T-helper 1 cell treated with Interleukin-12 subunit alpha and Interleukin-12 subunit beta and Interleukin-4 antibody, amounts not matched to agents 30 μg/mL and 1 μg/mL, for 36 hours (primary cell): Measurements from ENCODE around the gene CCDC127.

Source experiments
- H3K27ac Mint-ChIP-seq: one replicate; pipeline ENCODE4 v1.8.0; 2021; ENCODE audit warnings: mild to moderate bottlenecking, mixed read lengths
- H3K27me3 Mint-ChIP-seq: one replicate; pipeline ENCODE4 v1.8.0; 2021; ENCODE audit warnings: low read depth, mixed read lengths
- H3K36me3 Mint-ChIP-seq: one replicate; pipeline ENCODE4 v1.8.0; 2021; ENCODE audit warnings: low read depth, mixed read lengths
- H3K4me1 Mint-ChIP-seq: one replicate; pipeline ENCODE4 v1.8.0; 2021; ENCODE audit warnings: low read depth, mixed read lengths
- H3K4me3 Mint-ChIP-seq: one replicate; pipeline ENCODE4 v1.8.0; 2021; ENCODE audit warnings: mild to moderate bottlenecking, moderate library complexity, mixed read lengths
- H3K9me3 Mint-ChIP-seq: one replicate; pipeline ENCODE4 v1.8.0; 2021; ENCODE audit warnings: mixed read lengths

The CCDC127 gene

GRCh38 chr5:184471-184870, 33.5 kb downstream of the CCDC127 start:
- Mint-ChIP-seq H3K36me3 (no peaks in the 10 kb centered on the region), H3K4me3 (no peak overlapping the region), H3K4me1 (peaks cover 5% of the 10 kb centered on the region), H3K9me3 (no peaks in the 10 kb centered on the region), H3K27me3 (no peaks in the 10 kb centered on the region), H3K27ac (no peak overlapping the region)

GRCh38 chr5:182126-182525, 35.8 kb downstream of the CCDC127 start:
- Mint-ChIP-seq H3K27me3 (no peaks in the 10 kb centered on the region), H3K4me1 (no peaks in the 10 kb centered on the region), H3K27ac (no peak overlapping the region), H3K4me3 (no peak overlapping the region), H3K36me3 (no peaks in the 10 kb centered on the region), H3K9me3 (no peaks in the 10 kb centered on the region)

GRCh38 chr5:181566-181965, 36.4 kb downstream of the CCDC127 start:
- H3K27me3 Mint-ChIP-seq: no peaks in the 10 kb centered on the region
- H3K9me3 Mint-ChIP-seq: no peaks in the 10 kb centered on the region
- H3K36me3 Mint-ChIP-seq: no peaks in the 10 kb centered on the region
- no peak overlapping the region for H3K4me3 Mint-ChIP-seq
- H3K4me1 Mint-ChIP-seq: no peaks in the 10 kb centered on the region
- H3K27ac Mint-ChIP-seq: no peak overlapping the region

GRCh38 chr5:181160-181559, 36.8 kb downstream of the CCDC127 start:
- no peaks in the 10 kb centered on the region for H3K9me3 Mint-ChIP-seq
- no peak overlapping the region for H3K27ac Mint-ChIP-seq
- H3K36me3 Mint-ChIP-seq: no peaks in the 10 kb centered on the region
- H3K27me3 Mint-ChIP-seq: no peaks in the 10 kb centered on the region
- no peaks in the 10 kb centered on the region for H3K4me1 Mint-ChIP-seq
- no peak overlapping the region for H3K4me3 Mint-ChIP-seq

- Mint-ChIP-seq H3K27ac (no peak overlapping the region), H3K4me3 (no peak overlapping the region), H3K36me3 (no peaks in the 10 kb centered on the region), H3K4me1 (no peaks in the 10 kb centered on the region), H3K9me3 (no peaks in the 10 kb centered on the region), H3K27me3 (no peaks in the 10 kb centered on the region)
These were observed 37.6 kb downstream of the CCDC127 start for GRCh38 chr5:180286-180918.

- Mint-ChIP-seq H3K4me1 (no peaks in the 10 kb centered on the region), H3K9me3 (no peaks in the 10 kb centered on the region), H3K27ac (no peak overlapping the region), H3K4me3 (no peak overlapping the region), H3K27me3 (no peaks in the 10 kb centered on the region), H3K36me3 (no peaks in the 10 kb centered on the region)
These were observed 38.6 kb downstream of the CCDC127 start for GRCh38 chr5:179401-179800.

- Mint-ChIP-seq H3K27ac (no peak overlapping the region), H3K9me3 (no peaks in the 10 kb centered on the region), H3K4me1 (no peaks in the 10 kb centered on the region), H3K36me3 (no peaks in the 10 kb centered on the region), H3K4me3 (no peak overlapping the region), H3K27me3 (no peaks in the 10 kb centered on the region)
These were observed 39.8 kb downstream of the CCDC127 start for GRCh38 chr5:178110-178509.

GRCh38 chr5:176296-176823, 41.6 kb downstream of the CCDC127 start:
- Mint-ChIP-seq H3K4me3 (no peak overlapping the region), H3K27ac (no peak overlapping the region), H3K9me3 (no peaks in the 10 kb centered on the region), H3K27me3 (no peaks in the 10 kb centered on the region), H3K36me3 (no peaks in the 10 kb centered on the region), H3K4me1 (no peaks in the 10 kb centered on the region)

GRCh38 chr5:174876-175465, 43.0 kb downstream of the CCDC127 start:
- H3K9me3 Mint-ChIP-seq: no peaks in the 10 kb centered on the region
- H3K27me3 Mint-ChIP-seq: no peaks in the 10 kb centered on the region
- H3K36me3 Mint-ChIP-seq: no peaks in the 10 kb centered on the region
- H3K4me1 Mint-ChIP-seq: no peaks in the 10 kb centered on the region
- no peak overlapping the region for H3K27ac Mint-ChIP-seq
- H3K4me3 Mint-ChIP-seq: no peak overlapping the region

GRCh38 chr5:174291-174600, 43.7 kb downstream of the CCDC127 start:
- Mint-ChIP-seq H3K4me1 (no peaks in the 10 kb centered on the region), H3K36me3 (no peaks in the 10 kb centered on the region), H3K27me3 (no peaks in the 10 kb centered on the region), H3K4me3 (no peak overlapping the region), H3K27ac (no peak overlapping the region), H3K9me3 (no peaks in the 10 kb centered on the region)

- Mint-ChIP-seq H3K9me3 (no peaks in the 10 kb centered on the region), H3K4me1 (no peaks in the 10 kb centered on the region), H3K27ac (no peak overlapping the region), H3K27me3 (no peaks in the 10 kb centered on the region), H3K36me3 (no peaks in the 10 kb centered on the region), H3K4me3 (no peak overlapping the region)
These were observed 44.3 kb downstream of the CCDC127 start for GRCh38 chr5:173392-174290.

- Mint-ChIP-seq H3K36me3 (no peaks in the 10 kb centered on the region), H3K9me3 (no peaks in the 10 kb centered on the region), H3K27ac (no peak overlapping the region), H3K27me3 (no peaks in the 10 kb centered on the region), H3K4me1 (no peaks in the 10 kb centered on the region), H3K4me3 (no peak overlapping the region)
These were observed 45.1 kb downstream of the CCDC127 start for GRCh38 chr5:172841-173251.

- Mint-ChIP-seq H3K36me3 (no peaks in the 10 kb centered on the region), H3K4me3 (no peak overlapping the region), H3K27ac (no peak overlapping the region), H3K4me1 (no peaks in the 10 kb centered on the region), H3K27me3 (no peaks in the 10 kb centered on the region), H3K9me3 (no peaks in the 10 kb centered on the region)
These were observed 45.5 kb downstream of the CCDC127 start for GRCh38 chr5:172421-172820.

GRCh38 chr5:171801-172331, 46.1 kb downstream of the CCDC127 start:
- Mint-ChIP-seq H3K36me3 (no peaks in the 10 kb centered on the region), H3K4me1 (no peaks in the 10 kb centered on the region), H3K27ac (no peak overlapping the region), H3K27me3 (no peaks in the 10 kb centered on the region), H3K9me3 (no peaks in the 10 kb centered on the region), H3K4me3 (no peak overlapping the region)
